ENCODE data around the gene ATG101. TPM values are rescaled to one million over a fixed set of nuclear protein-coding genes. Genes with fewer than 3 reads are reported as not detected.

ATG101 gene
- polyA plus RNA-seq, 1 donor = 23.4 TPM

- DNase-seq = no peak
Measured at GRCh38 chr12:52038447-52038846, 31.3 kb upstream of the ATG101 start.

DNA sequence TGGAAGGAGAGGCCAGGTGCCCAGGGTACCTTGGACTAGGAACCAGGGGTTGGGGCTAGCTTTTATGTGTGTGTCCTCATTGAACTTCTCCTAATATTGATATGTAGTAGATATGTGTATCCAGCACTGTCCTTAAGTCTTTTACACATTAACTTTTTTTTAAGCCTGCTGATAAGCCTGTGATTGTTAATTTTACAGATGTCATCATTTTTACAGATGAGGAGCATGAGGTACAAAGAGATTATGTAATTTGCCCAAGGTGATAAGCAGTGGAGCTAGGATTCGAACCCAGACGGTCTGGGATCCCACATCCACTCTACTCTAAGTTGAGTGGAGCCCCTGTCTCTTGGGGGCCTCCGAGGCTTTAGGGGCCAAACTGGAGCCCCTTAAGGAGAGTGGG, 28.7 kb upstream of the ATG101 start:
- no peak for DNase-seq

DNA sequence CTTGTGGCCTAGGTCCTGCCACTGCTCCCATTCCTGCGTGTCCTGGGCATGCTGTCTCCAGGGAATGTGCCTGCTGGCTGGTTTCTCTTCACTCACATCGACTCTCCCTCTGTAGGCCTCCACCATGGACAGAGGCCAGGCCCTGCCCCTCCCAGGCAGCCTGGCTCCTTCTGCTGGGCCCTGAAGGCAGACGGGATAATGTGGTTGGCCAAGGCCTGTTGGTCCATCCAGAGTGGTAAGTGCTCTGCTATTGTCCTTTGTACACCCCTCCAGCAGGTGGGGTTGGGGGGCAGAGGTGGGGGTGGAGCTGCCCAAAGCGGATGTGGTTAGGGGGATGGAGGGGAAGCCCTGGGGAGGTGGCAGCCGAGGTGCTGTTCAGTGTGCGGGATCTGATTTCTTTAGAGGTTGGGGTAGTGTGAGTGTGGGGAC, 28.1 kb upstream of the ATG101 start:
- no peak for DNase-seq

GRCh38 chr12:52042706-52043385, 26.9 kb upstream of the ATG101 start:
- DNase-seq = no peak

GRCh38 chr12:52043386-52044212, 26.2 kb upstream of the ATG101 start:
- no peak for DNase-seq

DNA sequence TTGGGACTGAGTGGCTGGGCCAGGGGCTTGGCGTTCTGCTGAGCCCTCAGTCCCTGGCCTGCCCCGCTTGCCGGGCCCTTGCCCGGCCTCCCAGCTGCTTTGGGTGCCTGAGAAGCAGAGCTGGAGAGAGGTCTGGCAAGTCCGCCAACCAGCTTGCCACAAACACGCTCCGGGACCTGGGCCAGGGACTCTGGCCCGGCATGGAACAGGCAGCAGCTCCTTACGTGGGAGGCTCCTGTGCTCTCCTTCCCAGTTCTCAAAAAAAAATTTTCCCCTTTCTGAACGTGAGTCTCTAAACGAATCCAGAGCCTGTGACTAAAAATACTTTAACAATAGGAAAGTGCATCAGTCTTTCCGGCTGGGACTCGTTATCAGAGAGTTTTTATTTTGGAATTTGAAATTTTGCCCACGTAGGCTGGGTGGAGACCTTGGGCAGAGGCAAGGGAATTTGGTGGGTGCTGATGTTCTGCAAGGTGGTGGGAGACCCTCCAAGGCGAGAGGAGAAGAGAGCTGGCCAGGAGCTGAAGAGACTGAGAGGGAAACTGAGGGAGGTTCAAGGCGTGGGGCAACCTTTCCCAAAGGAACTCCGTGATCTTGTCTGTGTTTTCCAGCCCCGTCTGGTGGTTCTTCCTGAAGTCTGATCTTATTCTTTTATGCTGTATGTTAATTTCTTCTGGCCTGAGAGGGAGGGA, 25.3 kb upstream of the ATG101 start:
- DNase-seq = no peak

DNA sequence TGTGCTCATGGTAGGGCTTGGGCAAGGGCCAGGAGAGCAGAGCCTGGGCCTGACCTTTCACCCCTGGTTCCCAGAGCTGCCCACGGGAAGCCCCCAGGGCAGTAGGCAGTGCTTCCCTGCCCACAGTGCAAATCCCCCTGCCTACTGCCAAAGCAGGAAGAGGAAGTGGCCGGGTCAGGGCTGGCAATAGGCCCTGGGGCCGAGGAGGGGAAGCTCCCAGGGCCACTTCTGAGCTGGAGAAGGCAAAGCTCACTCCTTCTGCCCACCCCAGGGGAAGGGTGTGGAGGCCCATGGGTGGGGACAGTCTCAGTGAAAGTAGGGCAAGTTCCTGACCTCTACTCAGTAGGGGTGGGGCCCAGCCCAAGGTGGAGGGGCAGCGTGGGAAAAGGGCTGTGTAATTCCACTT, 24.0 kb upstream of the ATG101 start:
- DNase-seq = no peak

DNA sequence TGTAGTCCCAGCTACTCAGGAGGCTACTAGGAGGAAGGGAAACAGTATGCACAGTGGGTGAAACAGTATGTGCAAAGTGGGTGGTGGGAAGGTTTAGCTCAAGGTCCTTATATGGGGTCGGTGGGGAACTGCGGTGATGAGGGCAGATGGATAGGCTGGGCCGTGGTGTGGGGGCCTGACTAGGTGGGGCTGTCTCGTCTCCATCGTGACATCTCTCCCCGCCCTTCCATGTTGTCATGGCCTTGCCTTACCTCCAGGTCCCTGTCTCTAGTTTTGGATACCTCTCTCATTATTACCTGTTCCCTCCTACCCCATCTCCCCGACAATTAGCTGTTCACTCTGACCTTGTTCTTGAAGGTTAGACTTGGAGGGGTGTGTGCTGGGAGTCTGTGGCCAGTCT, 22.9 kb upstream of the ATG101 start:
- DNase-seq = no peak

GRCh38 chr12:52049286-52049685, 20.5 kb upstream of the ATG101 start:
- DNase-seq = no peak

DNA sequence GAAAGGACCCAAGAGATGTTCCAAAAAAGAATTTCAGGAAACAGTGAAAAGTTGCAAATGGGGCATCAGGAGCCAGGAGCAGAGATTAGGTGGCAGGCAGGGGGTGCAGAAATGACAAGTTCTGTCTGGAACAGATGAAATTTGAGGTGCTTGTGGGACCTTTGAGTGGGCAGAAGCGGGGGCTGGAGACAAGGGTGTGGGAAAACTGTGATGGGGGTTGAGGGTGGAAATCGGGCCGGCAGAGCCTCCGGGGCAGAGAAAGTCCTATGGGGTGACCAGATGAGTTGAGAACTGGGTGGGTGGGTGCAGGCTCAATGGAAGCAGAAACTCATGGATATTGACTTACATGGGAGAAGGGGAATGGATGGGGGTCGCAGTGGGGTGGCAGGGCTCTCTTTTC, 20.1 kb upstream of the ATG101 start:
- no peak for DNase-seq

DNA sequence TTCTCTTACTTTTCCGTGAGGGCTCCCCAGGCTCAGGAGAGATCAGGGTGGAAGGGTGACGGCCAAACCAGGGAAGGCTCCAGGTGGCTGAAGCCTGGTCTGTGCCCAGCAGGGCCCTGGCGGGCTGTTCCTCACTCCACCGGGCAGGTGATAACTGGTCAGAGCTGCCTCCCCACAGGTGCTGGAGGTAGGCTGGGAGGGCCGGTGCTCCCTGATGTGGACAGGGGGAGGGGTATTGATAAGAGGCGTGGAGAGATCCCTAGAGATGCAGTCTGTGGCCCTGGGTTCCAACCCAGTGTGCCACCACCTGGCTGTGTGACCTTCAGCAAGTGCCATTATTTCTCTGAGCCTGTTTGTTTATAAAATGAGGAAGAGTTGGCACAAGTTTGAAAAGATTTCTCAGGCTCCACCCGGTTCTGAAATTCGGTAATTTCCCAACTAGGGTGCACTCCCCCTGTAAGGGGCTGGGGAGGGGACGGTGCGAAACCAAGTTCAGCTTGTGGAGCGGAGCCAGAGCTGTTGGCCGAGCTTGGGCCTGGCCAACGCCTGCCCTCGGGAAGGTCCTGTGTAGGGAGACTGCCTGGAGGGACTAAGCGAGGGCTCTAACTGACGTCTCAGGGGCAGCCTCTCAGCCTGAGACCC, 19.5 kb upstream of the ATG101 start:
- DNase-seq = no peak

DNA sequence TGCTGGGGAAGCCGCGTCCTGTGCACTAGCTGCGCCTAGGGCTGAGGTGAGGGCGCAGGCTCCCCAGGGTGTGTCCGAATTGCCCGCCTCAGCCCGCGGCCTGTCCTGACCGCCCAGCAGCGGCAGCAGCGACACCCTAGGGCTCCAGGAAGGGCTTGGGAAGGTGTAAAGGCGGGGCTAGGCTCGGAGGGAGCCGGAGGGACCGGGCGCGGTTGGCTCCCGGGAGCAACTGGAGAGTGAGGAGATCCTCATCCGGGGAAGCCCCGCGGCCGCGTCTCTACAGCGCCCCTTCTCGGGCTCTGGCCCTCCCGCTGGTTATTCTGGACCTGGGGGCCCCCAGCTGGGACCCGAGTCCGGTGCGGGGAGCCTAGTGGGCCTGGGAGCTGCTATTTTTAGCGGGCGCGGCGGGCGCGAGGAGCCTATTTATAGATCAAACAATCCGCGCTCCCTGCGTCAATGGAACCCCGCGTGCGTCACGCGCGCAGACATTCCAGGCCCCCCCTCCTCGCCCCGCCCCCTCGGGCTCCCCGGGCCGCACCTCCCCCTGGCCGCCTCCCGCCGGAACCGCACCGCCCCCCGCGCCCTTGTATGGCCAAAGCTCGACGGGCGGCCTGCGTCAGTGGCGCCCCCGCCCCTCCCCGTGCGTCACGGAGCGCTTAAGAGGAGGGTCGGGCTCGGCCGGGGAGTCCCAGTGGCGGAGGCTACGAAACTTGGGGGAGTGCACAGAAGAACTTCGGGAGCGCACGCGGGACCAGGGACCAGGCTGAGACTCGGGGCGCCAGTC, 18.8 kb upstream of the ATG101 start, which contains the start of gene NR4A1:
NR4A1 (plus strand) TSS at position 685 of the 784 bp plus-strand sequence. CDS start 2,887 bp downstream, outside the sequence.
- peak; percentile 91 for DNase-seq

- no peak for DNase-seq
Measured at GRCh38 chr12:52052468-52053186, 17.2 kb upstream of the ATG101 start.

- DNase-seq = no peak
Measured at GRCh38 chr12:52053536-52054209, 16.1 kb upstream of the ATG101 start.

DNA sequence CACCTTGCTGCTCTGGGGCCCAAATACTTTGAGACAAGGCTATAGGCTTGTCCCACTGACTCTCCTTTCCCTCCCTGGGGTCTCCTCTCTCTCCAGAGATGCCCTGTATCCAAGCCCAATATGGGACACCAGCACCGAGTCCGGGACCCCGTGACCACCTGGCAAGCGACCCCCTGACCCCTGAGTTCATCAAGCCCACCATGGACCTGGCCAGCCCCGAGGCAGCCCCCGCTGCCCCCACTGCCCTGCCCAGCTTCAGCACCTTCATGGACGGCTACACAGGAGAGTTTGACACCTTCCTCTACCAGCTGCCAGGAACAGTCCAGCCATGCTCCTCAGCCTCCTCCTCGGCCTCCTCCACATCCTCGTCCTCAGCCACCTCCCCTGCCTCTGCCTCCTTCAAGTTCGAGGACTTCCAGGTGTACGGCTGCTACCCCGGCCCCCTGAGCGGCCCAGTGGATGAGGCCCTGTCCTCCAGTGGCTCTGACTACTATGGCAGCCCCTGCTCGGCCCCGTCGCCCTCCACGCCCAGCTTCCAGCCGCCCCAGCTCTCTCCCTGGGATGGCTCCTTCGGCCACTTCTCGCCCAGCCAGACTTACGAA, 15.4 kb upstream of the ATG101 start:
- no peak for DNase-seq

GRCh38 chr12:52054833-52055730, 14.7 kb upstream of the ATG101 start:
- no peak for DNase-seq

- DNase-seq = no peak
Measured at GRCh38 chr12:52055731-52056711, 13.8 kb upstream of the ATG101 start.

All from left kidney (tissue), 2 donors.